Fibroblast of skin of left quadriceps (primary cell): Measurements from ENCODE around the gene ZNF560.
"Not testable (repeated sequence)": the region's sequence is repeated elsewhere in the genome, so short reads cannot be mapped to it uniquely, and the experiment has no call there.

ENCODE experiments used
- DNase-seq, 2 experiments: peaks; one replicate each; pipeline ENCODE4 v3.0.0-alpha.2; 2013; ENCODE audit warnings: low read depth in 2 of 2

The ZNF560 gene

GRCh38 chr19:9498183-9498902 is at the start of gene ZNF560:
Gene ZNF560, minus strand, starts transcription at chr19:9498616. Its CDS starts 23,303 bp downstream, at chr19:9475313.
- peak in 1 of 2 experiments; percentile 12 for DNase-seq

- no peak for DNase-seq
Measured at GRCh38 chr19:9547870-9548269, 49.5 kb upstream of the ZNF560 start.

- not testable (repeated sequence) for DNase-seq
Measured at GRCh38 chr19:9541281-9541680, 42.9 kb upstream of the ZNF560 start.

DNA sequence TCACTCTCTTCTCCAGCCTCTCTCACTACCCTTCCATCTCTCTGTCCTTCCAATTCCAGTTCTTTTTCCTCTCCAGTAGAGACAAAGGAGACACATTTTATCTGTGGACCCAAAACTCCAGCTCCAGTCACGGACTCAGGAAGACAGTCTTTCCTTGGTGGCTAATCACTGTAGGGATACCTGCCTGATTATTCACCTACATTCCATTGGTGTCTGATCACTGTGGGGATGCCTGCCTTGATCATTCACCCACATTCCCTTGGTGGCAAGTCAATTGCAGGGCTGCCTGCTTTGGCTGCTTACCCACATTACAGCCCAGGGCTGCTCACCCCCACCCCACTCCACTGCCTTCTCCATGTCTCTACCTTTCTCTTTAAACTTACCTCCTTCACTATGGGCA is 41.5 kb upstream of the ZNF560 start:
- DNase-seq, result not testable (repeated sequence)

DNA sequence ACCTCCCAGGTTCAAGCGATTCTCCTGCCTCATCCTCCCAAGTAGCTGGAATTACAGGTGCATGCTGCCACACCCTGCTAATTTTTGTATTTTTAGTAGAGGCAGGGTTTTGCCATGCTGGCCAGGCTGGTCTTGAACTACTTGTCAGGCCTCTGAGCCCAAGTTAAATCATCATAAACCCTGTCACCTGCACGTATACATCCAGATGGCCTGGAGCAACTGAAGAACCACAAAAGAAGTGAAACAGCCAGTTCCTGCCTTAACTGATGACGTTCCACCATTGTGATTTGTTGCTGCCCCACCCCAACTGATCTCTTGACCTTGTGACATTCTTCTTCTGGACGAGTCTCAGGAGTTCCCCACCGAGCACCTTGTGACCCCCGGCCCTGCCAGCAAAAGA is 40.8 kb upstream of the ZNF560 start:
- DNase-seq, result not testable (repeated sequence)

DNA sequence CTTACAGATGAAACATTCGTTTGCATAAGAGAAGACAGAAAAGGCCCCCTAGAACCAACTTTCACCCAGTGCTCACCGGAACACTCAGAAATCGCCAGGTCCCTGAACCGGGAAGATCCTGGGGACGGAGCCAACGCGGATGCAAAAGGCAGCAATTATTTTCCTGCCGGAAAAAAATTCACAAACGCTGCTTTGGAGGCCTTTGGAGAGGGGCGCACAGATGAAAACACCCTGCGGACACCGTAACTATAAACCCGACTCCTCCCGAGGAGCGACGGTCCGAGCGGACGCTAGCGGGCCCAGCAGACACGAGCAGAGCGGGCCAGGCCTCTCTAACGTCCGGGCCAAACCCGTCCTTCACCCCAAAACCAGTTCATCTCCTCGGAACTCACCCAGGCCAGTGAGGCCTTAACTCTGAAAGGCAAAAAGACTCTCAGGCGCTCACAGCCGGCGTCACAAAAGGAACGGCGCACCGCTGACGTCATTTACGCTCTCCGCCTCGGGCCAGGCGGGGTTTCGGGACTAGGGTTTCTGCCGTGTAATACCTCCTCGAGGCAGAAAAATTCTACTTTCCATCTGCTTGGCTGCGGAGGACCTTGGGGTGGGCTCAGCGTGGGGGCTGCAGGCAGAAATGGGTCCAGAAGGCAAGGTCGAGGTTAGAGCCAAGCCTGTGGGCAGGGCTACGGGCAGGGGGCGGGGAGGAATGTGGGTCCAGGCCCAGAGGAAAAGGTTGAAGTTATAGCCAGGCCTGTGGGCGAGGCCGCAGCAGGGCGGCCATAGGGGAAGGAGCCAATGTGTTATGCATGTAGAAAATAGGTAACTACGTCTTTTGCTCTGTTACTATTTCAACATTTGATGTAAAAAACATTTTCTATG is 40.0 kb upstream of the ZNF560 start, which contains the start of gene ZNF426:
ZNF426 (minus strand) TSS at position 463 of the 876 bp plus-strand sequence. CDS start 2,413 bp downstream, outside the sequence.
- peak; percentile 77 to 80 for DNase-seq

- no peak for DNase-seq
Measured at GRCh38 chr19:9535934-9536333, 37.5 kb upstream of the ZNF560 start.

DNA sequence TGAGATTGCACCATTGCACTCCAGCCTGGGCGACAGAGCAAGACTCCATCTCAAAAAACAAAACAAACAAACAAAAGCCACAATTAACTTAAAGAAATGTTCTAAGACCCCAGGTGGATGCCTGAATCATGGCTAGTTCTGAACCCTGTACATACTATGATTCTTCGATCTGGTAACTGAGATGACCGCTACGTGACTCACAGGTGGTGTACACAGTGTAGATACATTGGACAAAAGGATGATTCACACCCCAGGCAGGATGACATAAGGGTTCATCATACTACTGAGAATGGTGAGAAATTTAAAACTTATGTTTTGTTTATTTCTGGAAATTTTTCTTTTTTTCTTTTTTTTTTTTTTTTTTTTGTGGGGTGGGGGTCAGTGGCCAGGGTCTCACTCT is 33.5 kb upstream of the ZNF560 start:
- DNase-seq, result no peak

- DNase-seq, result no peak
Measured at GRCh38 chr19:9528757-9529336, 30.4 kb upstream of the ZNF560 start.

DNA sequence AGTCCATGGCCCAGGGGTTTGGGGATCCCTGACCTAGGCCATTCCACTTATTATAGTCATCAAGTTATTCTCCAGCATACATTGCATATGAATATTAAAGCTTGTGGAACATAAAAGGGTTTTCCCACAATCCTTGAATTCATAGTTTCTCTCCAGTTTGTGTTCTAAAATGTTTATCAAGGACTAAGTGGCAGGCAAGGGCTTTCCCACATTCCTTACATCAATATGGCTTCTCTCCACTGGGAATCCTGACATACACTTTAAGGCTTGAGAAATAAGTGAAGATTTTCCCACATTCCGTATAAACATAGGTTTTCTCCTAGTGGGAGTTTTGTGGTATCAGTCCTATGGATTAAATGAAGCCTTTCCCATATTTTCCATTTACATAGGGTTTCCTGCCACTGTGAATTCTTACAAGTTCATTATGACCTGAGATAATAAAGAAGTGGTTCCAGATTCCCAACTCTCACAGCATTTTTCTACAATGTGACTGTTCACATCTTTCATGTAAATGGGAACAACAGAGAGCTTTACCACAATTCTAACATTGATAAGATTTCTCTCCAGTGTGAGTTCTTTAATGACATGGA is 25.6 kb upstream of the ZNF560 start:
- no peak for DNase-seq

- no peak for DNase-seq
Measured at GRCh38 chr19:9507285-9507684, 8.9 kb upstream of the ZNF560 start.

- DNase-seq, result no peak
Measured at GRCh38 chr19:9500796-9501195, 2.4 kb upstream of the ZNF560 start.

DNA sequence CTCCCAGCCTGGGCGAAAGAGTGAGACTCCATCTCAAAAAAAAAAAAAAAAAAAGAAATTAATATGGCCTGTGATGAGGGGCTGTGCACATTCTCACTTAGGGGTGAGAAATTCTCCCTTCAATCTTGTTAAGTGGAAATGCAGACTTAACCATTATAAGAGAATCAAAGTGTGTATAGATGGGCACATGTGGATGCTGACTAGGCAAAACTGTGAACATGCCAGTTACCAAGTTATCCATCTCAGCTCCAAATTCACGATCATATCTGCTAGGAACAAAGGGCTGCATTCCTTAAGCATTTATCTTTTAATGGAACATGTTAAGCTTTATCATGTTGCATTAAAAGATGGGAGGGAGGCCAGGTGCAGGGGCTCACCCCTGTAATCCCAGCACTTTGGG is 4.3 kb downstream of the ZNF560 start:
- no peak for DNase-seq

- DNase-seq, result no peak
Measured at GRCh38 chr19:9487016-9487415, 11.4 kb downstream of the ZNF560 start.

GRCh38 chr19:9485140-9485539 is 13.3 kb downstream of the ZNF560 start:
- no peak for DNase-seq

- DNase-seq, result no peak
Measured at GRCh38 chr19:9474975-9475374, 23.4 kb downstream of the ZNF560 start.

DNA sequence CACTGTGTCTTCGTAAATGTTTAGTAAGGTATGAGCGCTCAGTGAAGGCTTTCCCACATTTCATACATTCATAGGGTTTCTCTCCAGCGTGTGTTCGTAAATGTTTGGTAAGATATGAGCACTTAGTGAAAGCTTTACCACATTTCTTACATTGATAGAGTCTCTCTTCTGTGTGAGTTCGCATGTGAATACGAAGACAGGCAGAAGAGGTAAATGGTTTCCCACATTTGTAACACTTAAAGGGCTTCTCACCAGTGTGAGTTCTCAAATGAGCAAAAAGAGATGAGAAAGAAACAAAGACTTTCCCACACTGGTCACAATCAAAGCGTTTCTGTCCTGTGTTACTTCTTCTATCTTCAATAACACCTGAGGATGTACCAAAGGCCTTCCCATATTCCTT is 31.3 kb downstream of the ZNF560 start:
- no peak for DNase-seq

DNA sequence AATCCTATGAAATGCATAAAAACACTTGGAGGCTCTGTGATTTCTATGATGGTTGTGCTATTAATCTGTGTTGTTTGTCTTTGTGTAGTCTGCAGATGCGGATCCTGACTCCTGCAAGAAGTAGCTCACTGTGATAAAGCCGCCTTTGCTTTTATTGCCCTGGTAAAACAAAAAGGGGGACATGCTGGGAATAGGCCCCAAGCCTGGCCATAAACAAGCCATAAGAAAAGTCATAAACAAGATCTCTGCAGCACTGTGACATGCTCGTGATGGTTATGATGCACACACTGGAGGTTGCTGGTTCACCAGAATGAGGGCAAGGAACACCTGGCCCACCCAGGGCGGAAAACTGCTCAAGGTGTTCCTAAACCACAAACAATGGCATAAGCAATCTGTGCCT is 36.5 kb downstream of the ZNF560 start:
- DNase-seq, result no peak

GRCh38 chr19:9456018-9456689 is 42.3 kb downstream of the ZNF560 start:
- no peak for DNase-seq

- DNase-seq, result no peak
Measured at GRCh38 chr19:9453953-9454352, 44.5 kb downstream of the ZNF560 start.

GRCh38 chr19:9445037-9445436 is 53.4 kb downstream of the ZNF560 start:
- DNase-seq, result no peak

- DNase-seq, result no peak
Measured at GRCh38 chr19:9436358-9436757, 62.1 kb downstream of the ZNF560 start.
